SK-N-SH treated with all-trans-retinoic acid at 6 μM for 48 hours (cell line): ENCODE measurements around the gene PARD3B.
A peak's percentile ranks its signal among the peaks of the same experiment; 100 is the strongest.

ENCODE experiments used
- ATAC-seq: fragments of 200-7000 bp; cut with Tn5 transposase; 3 replicates; pipeline ENCODE4 v1.9.1; 2020; ENCODE audit warnings: mild to moderate bottlenecking, moderate library complexity
- ARNTL ChIP-seq: fragments of 450-650 bp; formaldehyde crosslinking; IDR thresholded peaks from 2 replicates; pipeline ENCODE4 v1.5.0; 2020; ENCODE audit warnings: low read depth, mild to moderate bottlenecking, moderate library complexity, borderline replicate concordance
- BACH2 ChIP-seq: fragments of 250-450 bp; sonication (Bioruptor Pico); IDR thresholded peaks from 2 replicates; pipeline ENCODE4 v1.9.0; 2021; ENCODE audit warnings: mild to moderate bottlenecking, borderline replicate concordance
- CREB5 ChIP-seq: fragments of 250-450 bp; sonication (Bioruptor Pico); IDR thresholded peaks from 2 replicates; pipeline ENCODE4 v1.5.1; 2020; ENCODE audit warnings: low read depth, mild to moderate bottlenecking, moderate library complexity
- CSDC2 ChIP-seq: fragments of 250-450 bp; sonication (Bioruptor Pico); IDR thresholded peaks from 2 replicates; pipeline ENCODE4 v1.5.0; 2020; ENCODE audit warnings: mild to moderate bottlenecking, moderate library complexity
- CSRNP3 ChIP-seq: fragments of 250-450 bp; sonication (Bioruptor Pico); IDR thresholded peaks from 2 replicates; pipeline ENCODE4 v1.5.1; 2021; ENCODE audit warnings: mild to moderate bottlenecking, moderate library complexity
- ESRRG ChIP-seq: fragments of 250-450 bp; sonication (Bioruptor Pico); IDR thresholded peaks from 2 replicates; pipeline ENCODE4 v1.6.1; 2021; ENCODE audit warnings: mild to moderate bottlenecking
- GLIS3 ChIP-seq: fragments of 250-450 bp; sonication (Bioruptor Pico); IDR thresholded peaks from 2 replicates; pipeline ENCODE4 v1.5.0; 2020; ENCODE audit warnings: mild to moderate bottlenecking, moderate library complexity
- ISL1 ChIP-seq: fragments of 250-450 bp; sonication (Bioruptor Pico); IDR thresholded peaks from 2 replicates; pipeline ENCODE4 v2.1.2; 2022; ENCODE audit warnings: mild to moderate bottlenecking, moderate library complexity
- PPARA ChIP-seq: fragments of 250-450 bp; sonication (Bioruptor Pico); IDR thresholded peaks from 2 replicates; pipeline ENCODE4 v1.5.0; 2020; ENCODE audit warnings: mild to moderate bottlenecking, borderline replicate concordance
- RARB ChIP-seq: fragments of 250-450 bp; sonication (Bioruptor Pico); IDR thresholded peaks from 2 replicates; pipeline ENCODE4 v1.8.0; 2021; ENCODE audit warnings: mild to moderate bottlenecking, moderate library complexity
- SNAI2 ChIP-seq: fragments of 250-450 bp; sonication (Bioruptor Pico); IDR thresholded peaks from 2 replicates; pipeline ENCODE4 v1.5.0; 2020; ENCODE audit warnings: mild to moderate bottlenecking, moderate library complexity
- TCF4 ChIP-seq: fragments of 250-450 bp; sonication (Bioruptor Pico); IDR thresholded peaks from 2 replicates; pipeline ENCODE4 v1.8.0; 2021; ENCODE audit warnings: mild to moderate bottlenecking, moderate library complexity, borderline replicate concordance
- TOX ChIP-seq: fragments of 250-450 bp; sonication (Bioruptor Pico); IDR thresholded peaks from 2 replicates; pipeline ENCODE4 v1.8.0; 2021; ENCODE audit warnings: mild to moderate bottlenecking, moderate library complexity, borderline replicate concordance
- ZC3H10 ChIP-seq: fragments of 250-450 bp; sonication (Bioruptor Pico); IDR thresholded peaks from 2 replicates; pipeline ENCODE4 v1.5.1; 2021; ENCODE audit warnings: mild to moderate bottlenecking, moderate library complexity
- ZFP3 ChIP-seq: fragments of 250-450 bp; sonication (Bioruptor Pico); IDR thresholded peaks from 2 replicates; pipeline ENCODE4 v1.5.0; 2020; ENCODE audit warnings: mild to moderate bottlenecking, moderate library complexity
- ZFP30 ChIP-seq: fragments of 450-650 bp; formaldehyde crosslinking; IDR thresholded peaks from 2 replicates; pipeline ENCODE4 v1.5.0; 2022; ENCODE audit warnings: mild to moderate bottlenecking, moderate library complexity
- ZNF565 ChIP-seq: fragments of 450-650 bp; formaldehyde crosslinking; conservative IDR thresholded peaks from 2 replicates; pipeline ENCODE4 v1.5.0; 2020; ENCODE audit warnings: low read depth, mild to moderate bottlenecking, moderate library complexity
- ZNF70 ChIP-seq: fragments of 450-650 bp; formaldehyde crosslinking; IDR thresholded peaks from 2 replicates; pipeline ENCODE4 v1.5.0; 2020; ENCODE audit warnings: mild to moderate bottlenecking, moderate library complexity
- ZNF8 ChIP-seq: fragments of 450-650 bp; formaldehyde crosslinking; IDR thresholded peaks from 2 replicates; pipeline ENCODE4 v1.5.0; 2020; ENCODE audit warnings: mild to moderate bottlenecking, moderate library complexity
- TF ChIP-seq, protein P1 (sequence below): fragments of 250-450 bp; sonication (Bioruptor Pico); IDR thresholded peaks from 2 replicates; pipeline ENCODE4 v1.8.0; 2021; ENCODE audit warnings: low read depth, mild to moderate bottlenecking, moderate library complexity, borderline replicate concordance
- TF ChIP-seq, protein P2 (sequence below): fragments of 250-450 bp; sonication (Bioruptor Pico); IDR thresholded peaks from 2 replicates; pipeline ENCODE4 v1.8.0; 2020; ENCODE audit warnings: mild to moderate bottlenecking, moderate library complexity, borderline replicate concordance

PARD3B gene

GRCh38 chr2:205245001-205245400 lies 699.7 kb downstream of the PARD3B start:
- ATAC-seq, result peak; percentile 15
- TF ChIP-seq ZNF70 (no peak), ZNF8 (CRISPR knock-in tag) (no peak), SNAI2 (CRISPR knock-in tag) (no peak), RARB (CRISPR knock-in tag) (no peak), ZNF565 (CRISPR knock-in tag) (no peak), TCF4 (CRISPR knock-in tag) (no peak), ESRRG (CRISPR knock-in tag) (no peak), GLIS3 (CRISPR knock-in tag) (no peak), ZFP30 (no peak), CREB5 (CRISPR knock-in tag) (no peak), ISL1 (CRISPR knock-in tag) (no peak), ZFP3 (CRISPR knock-in tag) (no peak), PPARA (CRISPR knock-in tag) (no peak), CSRNP3 (no peak), BACH2 (no peak)
- TF ChIP-seq, protein P1, sequence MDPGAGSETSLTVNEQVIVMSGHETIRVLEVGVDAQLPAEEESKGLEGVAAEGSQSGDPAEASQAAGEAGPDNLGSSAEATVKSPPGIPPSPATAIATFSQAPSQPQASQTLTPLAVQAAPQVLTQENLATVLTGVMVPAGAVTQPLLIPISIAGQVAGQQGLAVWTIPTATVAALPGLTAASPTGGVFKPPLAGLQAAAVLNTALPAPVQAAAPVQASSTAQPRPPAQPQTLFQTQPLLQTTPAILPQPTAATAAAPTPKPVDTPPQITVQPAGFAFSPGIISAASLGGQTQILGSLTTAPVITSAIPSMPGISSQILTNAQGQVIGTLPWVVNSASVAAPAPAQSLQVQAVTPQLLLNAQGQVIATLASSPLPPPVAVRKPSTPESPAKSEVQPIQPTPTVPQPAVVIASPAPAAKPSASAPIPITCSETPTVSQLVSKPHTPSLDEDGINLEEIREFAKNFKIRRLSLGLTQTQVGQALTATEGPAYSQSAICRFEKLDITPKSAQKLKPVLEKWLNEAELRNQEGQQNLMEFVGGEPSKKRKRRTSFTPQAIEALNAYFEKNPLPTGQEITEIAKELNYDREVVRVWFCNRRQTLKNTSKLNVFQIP (CRISPR knock-in tag), result no peak

DNA sequence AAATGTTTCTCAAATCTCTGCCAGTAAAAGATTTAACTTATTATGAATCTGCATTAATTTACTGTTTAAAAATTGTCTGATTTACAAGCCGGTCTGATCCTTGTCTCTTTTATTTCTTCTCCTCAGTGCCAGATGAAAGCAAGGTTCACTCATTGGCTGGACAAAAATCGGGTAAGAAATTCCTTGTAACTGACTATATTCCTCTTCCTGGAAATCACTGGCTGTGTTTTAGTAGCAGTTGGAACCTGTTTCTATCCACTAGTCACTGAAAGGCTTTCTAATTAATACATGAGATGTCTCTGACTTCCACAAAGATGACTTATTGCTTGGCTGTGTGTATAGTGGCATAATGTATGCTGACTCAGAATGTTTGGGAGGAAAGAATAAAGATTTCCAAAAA lies 700.4 kb downstream of the PARD3B start:
- TF ChIP-seq TOX (CRISPR knock-in tag) (peak; percentile 74; the same call in 1 of the 2 replicates), TCF4 (CRISPR knock-in tag) (0 out of 2 replicates have a peak, but pooled peaks have one; percentile 12), RARB (CRISPR knock-in tag) (no peak), ISL1 (CRISPR knock-in tag) (peak; percentile 90)
- peak; percentile 97 for ATAC-seq

GRCh38 chr2:205259121-205259520 lies 713.8 kb downstream of the PARD3B start:
- no peak for TF ChIP-seq ARNTL (CRISPR knock-in tag)
- no peak for TF ChIP-seq SNAI2 (CRISPR knock-in tag)
- no peak for TF ChIP-seq TOX (CRISPR knock-in tag)
- no peak for TF ChIP-seq ISL1 (CRISPR knock-in tag)
- no peak for TF ChIP-seq CSDC2
- TF ChIP-seq, protein P1 (CRISPR knock-in tag), result no peak
- TF ChIP-seq, protein P2, sequence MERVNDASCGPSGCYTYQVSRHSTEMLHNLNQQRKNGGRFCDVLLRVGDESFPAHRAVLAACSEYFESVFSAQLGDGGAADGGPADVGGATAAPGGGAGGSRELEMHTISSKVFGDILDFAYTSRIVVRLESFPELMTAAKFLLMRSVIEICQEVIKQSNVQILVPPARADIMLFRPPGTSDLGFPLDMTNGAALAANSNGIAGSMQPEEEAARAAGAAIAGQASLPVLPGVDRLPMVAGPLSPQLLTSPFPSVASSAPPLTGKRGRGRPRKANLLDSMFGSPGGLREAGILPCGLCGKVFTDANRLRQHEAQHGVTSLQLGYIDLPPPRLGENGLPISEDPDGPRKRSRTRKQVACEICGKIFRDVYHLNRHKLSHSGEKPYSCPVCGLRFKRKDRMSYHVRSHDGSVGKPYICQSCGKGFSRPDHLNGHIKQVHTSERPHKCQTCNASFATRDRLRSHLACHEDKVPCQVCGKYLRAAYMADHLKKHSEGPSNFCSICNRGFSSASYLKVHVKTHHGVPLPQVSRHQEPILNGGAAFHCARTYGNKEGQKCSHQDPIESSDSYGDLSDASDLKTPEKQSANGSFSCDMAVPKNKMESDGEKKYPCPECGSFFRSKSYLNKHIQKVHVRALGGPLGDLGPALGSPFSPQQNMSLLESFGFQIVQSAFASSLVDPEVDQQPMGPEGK (CRISPR knock-in tag), result no peak
- TF ChIP-seq GLIS3 (CRISPR knock-in tag), result no peak
- TF ChIP-seq ZFP30, result no peak
- TF ChIP-seq ESRRG (CRISPR knock-in tag), result no peak
- no peak for TF ChIP-seq ZNF565 (CRISPR knock-in tag)
- TF ChIP-seq ZFP3 (CRISPR knock-in tag), result no peak
- no peak for TF ChIP-seq ZC3H10 (CRISPR knock-in tag)
- TF ChIP-seq PPARA (CRISPR knock-in tag), result no peak
- TF ChIP-seq CREB5 (CRISPR knock-in tag), result no peak
- no peak for TF ChIP-seq ZNF8 (CRISPR knock-in tag)
- TF ChIP-seq CSRNP3, result no peak
- TF ChIP-seq RARB (CRISPR knock-in tag), result no peak
- no peak for TF ChIP-seq TCF4 (CRISPR knock-in tag)
- no peak for ATAC-seq
